C4-2B (cell line): Measurements from ENCODE around the gene TAX1BP3.

Source experiments
- CTCF ChIP-seq: fragments of 450-650 bp; conservative IDR thresholded peaks from 2 replicates; pipeline ENCODE4 v1.5.1; 2017; ENCODE audit warnings: mild to moderate bottlenecking
- ZFX ChIP-seq: fragments of 450-650 bp; IDR thresholded peaks from 2 replicates; pipeline ENCODE4 v1.6.1; 2017

DNA sequence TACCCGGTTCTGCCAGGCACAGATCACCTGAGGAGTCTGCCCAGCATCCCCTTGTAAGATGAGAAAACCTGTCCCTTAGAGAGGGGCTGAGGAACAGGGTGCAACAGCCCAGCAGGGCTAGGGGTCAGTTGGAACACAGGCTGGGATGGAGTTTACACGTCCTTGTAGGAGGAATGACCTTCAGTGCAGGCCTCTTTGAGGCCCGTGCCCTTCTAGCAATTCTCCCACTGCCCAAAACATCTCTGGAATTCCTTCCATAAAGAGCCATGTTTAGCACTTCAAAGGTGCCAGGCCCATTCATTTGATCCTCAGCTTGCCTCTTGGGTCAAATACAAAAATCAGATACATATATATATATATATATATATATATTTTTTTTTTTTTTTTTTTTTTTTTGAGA is 27.4 kb downstream of the TAX1BP3 start:
- no peak for TF ChIP-seq CTCF
- no peak for TF ChIP-seq ZFX
